ENCODE measurements around the gene PTPRC.

DNA sequence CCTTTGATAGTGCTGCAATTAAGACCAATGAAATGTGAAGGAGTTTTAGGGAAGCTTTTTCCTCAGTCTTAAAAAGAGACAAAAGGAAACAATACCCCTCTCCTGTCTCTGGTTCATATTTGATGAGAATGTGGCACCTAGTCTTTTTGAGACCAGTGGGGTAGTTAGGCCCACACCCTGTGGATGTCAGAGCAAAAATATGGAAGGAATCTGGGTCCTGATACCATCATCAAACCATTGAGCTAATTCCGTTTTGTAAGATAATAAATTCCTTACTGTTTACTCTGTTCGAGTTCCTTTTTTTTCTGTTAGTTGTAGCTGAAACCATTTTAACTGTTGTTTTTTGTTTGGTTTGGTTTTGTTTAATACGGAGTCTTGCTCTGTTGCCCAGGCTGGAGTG lies 33.3 kb downstream of the PTPRC start:
- TF ChIP-seq CHD2 (IDR thresholded peaks at IDR 0.05; ENCODE audit: low read length, partially characterized antibody) (no peak), POLR2A (IDR thresholded peaks at IDR 0.05; ENCODE audit: low read length) (no peak), CBX8 (IDR thresholded peaks at IDR 0.05) (no peak), MAFK (IDR thresholded peaks at IDR 0.05; ENCODE audit: partially characterized antibody) (no peak), KDM5A (IDR thresholded peaks at IDR 0.05) (no peak), NR3C1 (IDR thresholded peaks at IDR 0.05) (no peak), SMC3 (IDR thresholded peaks at IDR 0.05) (no peak)
- TF ChIP-seq, protein P1, sequence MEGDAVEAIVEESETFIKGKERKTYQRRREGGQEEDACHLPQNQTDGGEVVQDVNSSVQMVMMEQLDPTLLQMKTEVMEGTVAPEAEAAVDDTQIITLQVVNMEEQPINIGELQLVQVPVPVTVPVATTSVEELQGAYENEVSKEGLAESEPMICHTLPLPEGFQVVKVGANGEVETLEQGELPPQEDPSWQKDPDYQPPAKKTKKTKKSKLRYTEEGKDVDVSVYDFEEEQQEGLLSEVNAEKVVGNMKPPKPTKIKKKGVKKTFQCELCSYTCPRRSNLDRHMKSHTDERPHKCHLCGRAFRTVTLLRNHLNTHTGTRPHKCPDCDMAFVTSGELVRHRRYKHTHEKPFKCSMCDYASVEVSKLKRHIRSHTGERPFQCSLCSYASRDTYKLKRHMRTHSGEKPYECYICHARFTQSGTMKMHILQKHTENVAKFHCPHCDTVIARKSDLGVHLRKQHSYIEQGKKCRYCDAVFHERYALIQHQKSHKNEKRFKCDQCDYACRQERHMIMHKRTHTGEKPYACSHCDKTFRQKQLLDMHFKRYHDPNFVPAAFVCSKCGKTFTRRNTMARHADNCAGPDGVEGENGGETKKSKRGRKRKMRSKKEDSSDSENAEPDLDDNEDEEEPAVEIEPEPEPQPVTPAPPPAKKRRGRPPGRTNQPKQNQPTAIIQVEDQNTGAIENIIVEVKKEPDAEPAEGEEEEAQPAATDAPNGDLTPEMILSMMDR (IDR thresholded peaks at IDR 0.05) = no peak
- TF ChIP-seq, protein P2, sequence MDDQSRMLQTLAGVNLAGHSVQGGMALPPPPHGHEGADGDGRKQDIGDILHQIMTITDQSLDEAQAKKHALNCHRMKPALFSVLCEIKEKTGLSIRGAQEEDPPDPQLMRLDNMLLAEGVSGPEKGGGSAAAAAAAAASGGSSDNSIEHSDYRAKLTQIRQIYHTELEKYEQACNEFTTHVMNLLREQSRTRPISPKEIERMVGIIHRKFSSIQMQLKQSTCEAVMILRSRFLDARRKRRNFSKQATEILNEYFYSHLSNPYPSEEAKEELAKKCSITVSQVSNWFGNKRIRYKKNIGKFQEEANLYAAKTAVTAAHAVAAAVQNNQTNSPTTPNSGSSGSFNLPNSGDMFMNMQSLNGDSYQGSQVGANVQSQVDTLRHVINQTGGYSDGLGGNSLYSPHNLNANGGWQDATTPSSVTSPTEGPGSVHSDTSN (IDR thresholded peaks at IDR 0.05) = no peak
